ENCODE data around the gene DSCAML1.

DSCAML1 gene

GRCh38 chr11:117633976-117634755 is 162.8 kb downstream of the DSCAML1 start:
- no peak for DNase-seq (ENCODE audit: low read depth)
- no peak overlapping the region for H3K4me3 ChIP-seq (replicated peaks; ENCODE audit: low read depth, low read length)
- TF ChIP-seq CTCF (IDR thresholded peaks at IDR 0.05; ENCODE audit: low read length, missing control alignments): no peak

- TF ChIP-seq CTCF (IDR thresholded peaks at IDR 0.05; ENCODE audit: low read length, missing control alignments): no peak
- no peak for DNase-seq (ENCODE audit: low read depth)
- no peak overlapping the region for H3K4me3 ChIP-seq (replicated peaks; ENCODE audit: low read depth, low read length)
Observed at GRCh38 chr11:117633186-117633754, 163.7 kb downstream of the DSCAML1 start.

GRCh38 chr11:117632306-117632705 is 164.7 kb downstream of the DSCAML1 start:
- DNase-seq (ENCODE audit: low read depth): no peak
- no peak overlapping the region for H3K4me3 ChIP-seq (replicated peaks; ENCODE audit: low read depth, low read length)
- no peak for TF ChIP-seq CTCF (IDR thresholded peaks at IDR 0.05; ENCODE audit: low read length, missing control alignments)

GRCh38 chr11:117631336-117632140 is 165.5 kb downstream of the DSCAML1 start:
- H3K4me3 ChIP-seq (replicated peaks; ENCODE audit: low read depth, low read length): no peak overlapping the region
- TF ChIP-seq CTCF (IDR thresholded peaks at IDR 0.05; ENCODE audit: low read length, missing control alignments): no peak
- no peak for DNase-seq (ENCODE audit: low read depth)

DNA sequence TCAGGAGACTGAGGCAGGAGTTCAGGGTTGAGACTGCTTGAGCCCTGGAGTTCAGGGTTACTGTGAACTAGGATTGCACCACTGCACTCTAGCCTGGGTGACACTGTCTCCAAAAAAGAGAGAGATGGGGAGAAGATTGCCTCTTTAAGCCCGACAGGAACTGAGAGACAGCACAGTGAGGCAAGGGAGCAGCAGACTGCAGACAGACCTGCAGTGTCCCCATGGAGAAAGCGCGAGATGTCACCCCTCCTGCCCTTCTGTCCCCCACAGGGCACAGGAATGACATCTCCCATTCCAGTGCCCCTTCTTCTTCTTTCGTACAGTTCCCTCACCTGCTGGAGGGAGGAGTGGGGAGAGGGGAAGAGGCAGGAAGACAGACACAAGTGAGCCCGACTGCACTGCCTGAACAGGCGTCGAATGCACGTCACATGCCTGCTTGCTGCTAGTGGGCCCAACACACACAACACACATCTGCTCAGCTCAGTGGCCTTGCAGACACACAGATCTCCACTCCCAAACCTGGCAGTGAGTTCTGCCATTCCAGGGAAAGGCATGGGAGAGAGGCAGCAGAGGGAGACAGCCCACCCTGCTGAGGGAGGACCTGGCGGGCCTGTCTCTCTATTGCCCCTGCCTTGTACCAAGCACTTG is 167.0 kb downstream of the DSCAML1 start:
- H3K4me3 ChIP-seq (replicated peaks; ENCODE audit: low read depth, low read length): no peak overlapping the region
- TF ChIP-seq CTCF (IDR thresholded peaks at IDR 0.05; ENCODE audit: low read length, missing control alignments): no peak
- no peak for DNase-seq (ENCODE audit: low read depth)

GRCh38 chr11:117629146-117629545 is 167.9 kb downstream of the DSCAML1 start:
- DNase-seq (ENCODE audit: low read depth): no peak
- H3K4me3 ChIP-seq (replicated peaks; ENCODE audit: low read depth, low read length): no peak overlapping the region
- TF ChIP-seq CTCF (IDR thresholded peaks at IDR 0.05; ENCODE audit: low read length, missing control alignments): no peak
